ENCODE measurements around the gene PKD1. TPM values are rescaled to one million over a fixed set of nuclear protein-coding genes. Genes with fewer than 3 reads are reported as not detected.

PKD1 gene
- total RNA-seq, 1 experiment from 2014 or later: 82.0 TPM

GRCh38 chr16:2159175-2159838 is 23.6 kb upstream of the PKD1 start:
- intact Hi-C loops (cut with micrococcal nuclease; ENCODE audit: unreplicated experiment): no loop called here
- no peak overlapping the region for H3K27ac Mint-ChIP-seq (ENCODE audit: unreplicated experiment)
- no peaks in the 10 kb centered on the region for H3K9me3 Mint-ChIP-seq (ENCODE audit: low read depth, unreplicated experiment)
- H3K4me3 Mint-ChIP-seq (ENCODE audit: low read depth, unreplicated experiment): no peak overlapping the region
- TF ChIP-seq, protein P1, sequence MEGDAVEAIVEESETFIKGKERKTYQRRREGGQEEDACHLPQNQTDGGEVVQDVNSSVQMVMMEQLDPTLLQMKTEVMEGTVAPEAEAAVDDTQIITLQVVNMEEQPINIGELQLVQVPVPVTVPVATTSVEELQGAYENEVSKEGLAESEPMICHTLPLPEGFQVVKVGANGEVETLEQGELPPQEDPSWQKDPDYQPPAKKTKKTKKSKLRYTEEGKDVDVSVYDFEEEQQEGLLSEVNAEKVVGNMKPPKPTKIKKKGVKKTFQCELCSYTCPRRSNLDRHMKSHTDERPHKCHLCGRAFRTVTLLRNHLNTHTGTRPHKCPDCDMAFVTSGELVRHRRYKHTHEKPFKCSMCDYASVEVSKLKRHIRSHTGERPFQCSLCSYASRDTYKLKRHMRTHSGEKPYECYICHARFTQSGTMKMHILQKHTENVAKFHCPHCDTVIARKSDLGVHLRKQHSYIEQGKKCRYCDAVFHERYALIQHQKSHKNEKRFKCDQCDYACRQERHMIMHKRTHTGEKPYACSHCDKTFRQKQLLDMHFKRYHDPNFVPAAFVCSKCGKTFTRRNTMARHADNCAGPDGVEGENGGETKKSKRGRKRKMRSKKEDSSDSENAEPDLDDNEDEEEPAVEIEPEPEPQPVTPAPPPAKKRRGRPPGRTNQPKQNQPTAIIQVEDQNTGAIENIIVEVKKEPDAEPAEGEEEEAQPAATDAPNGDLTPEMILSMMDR (IDR thresholded peaks at IDR 0.05; ENCODE audit: unreplicated experiment): no peak
- H3K4me1 Mint-ChIP-seq (ENCODE audit: low read depth, unreplicated experiment): peaks cover 65% of the 10 kb centered on the region
- BruUV-seq (replicated peaks): no TSS peak
- H3K27me3 Mint-ChIP-seq (ENCODE audit: unreplicated experiment): peaks cover 13% of the 10 kb centered on the region
- DNase-seq: no peak
- H3K36me3 Mint-ChIP-seq (ENCODE audit: insufficient read depth, unreplicated experiment): peaks cover 61% of the 10 kb centered on the region
- CTCF ChIA-PET: no interaction called here

GRCh38 chr16:2158262-2158638 is 22.6 kb upstream of the PKD1 start:
- no peaks in the 10 kb centered on the region for H3K9me3 Mint-ChIP-seq (ENCODE audit: low read depth, unreplicated experiment)
- H3K36me3 Mint-ChIP-seq (ENCODE audit: insufficient read depth, unreplicated experiment): peaks cover 64% of the 10 kb centered on the region
- no peak for DNase-seq
- CTCF ChIA-PET: interaction anchor here (1.3 kb wide), 1 partner anchor 10 kb away, joined by 3 read pairs; no protein-coding TSS in a partner anchor
- H3K27me3 Mint-ChIP-seq (ENCODE audit: unreplicated experiment): peaks cover 13% of the 10 kb centered on the region
- BruUV-seq (replicated peaks): no TSS peak
- peaks cover 55% of the 10 kb centered on the region for H3K4me1 Mint-ChIP-seq (ENCODE audit: low read depth, unreplicated experiment)
- intact Hi-C loops (cut with micrococcal nuclease; ENCODE audit: unreplicated experiment): no loop called here
- TF ChIP-seq, protein P1 (IDR thresholded peaks at IDR 0.05; ENCODE audit: unreplicated experiment): no peak
- peak overlapping the region; percentile 100 for H3K27ac Mint-ChIP-seq (ENCODE audit: unreplicated experiment)
- H3K4me3 Mint-ChIP-seq (ENCODE audit: low read depth, unreplicated experiment): peak overlapping the region; percentile 89

- Mint-ChIP-seq H3K4me1 (ENCODE audit: low read depth, unreplicated experiment) (peaks cover 50% of the 10 kb centered on the region), H3K4me3 (ENCODE audit: low read depth, unreplicated experiment) (peak overlapping the region; percentile 89), H3K36me3 (ENCODE audit: insufficient read depth, unreplicated experiment) (peaks cover 66% of the 10 kb centered on the region), H3K9me3 (ENCODE audit: low read depth, unreplicated experiment) (no peaks in the 10 kb centered on the region), H3K27ac (ENCODE audit: unreplicated experiment) (peak overlapping the region; percentile 100), H3K27me3 (ENCODE audit: unreplicated experiment) (peaks cover 13% of the 10 kb centered on the region)
- TF ChIP-seq, protein P1 (IDR thresholded peaks at IDR 0.05; ENCODE audit: unreplicated experiment): no peak
- BruUV-seq (replicated peaks): no TSS peak
- intact Hi-C loops (cut with micrococcal nuclease; ENCODE audit: unreplicated experiment): no loop called here
- CTCF ChIA-PET: interaction anchor here (1.3 kb wide), 1 partner anchor 10 kb away, joined by 3 read pairs; no protein-coding TSS in a partner anchor
- DNase-seq: no peak
Measured at GRCh38 chr16:2157480-2158261, 22.0 kb upstream of the PKD1 start.

DNA sequence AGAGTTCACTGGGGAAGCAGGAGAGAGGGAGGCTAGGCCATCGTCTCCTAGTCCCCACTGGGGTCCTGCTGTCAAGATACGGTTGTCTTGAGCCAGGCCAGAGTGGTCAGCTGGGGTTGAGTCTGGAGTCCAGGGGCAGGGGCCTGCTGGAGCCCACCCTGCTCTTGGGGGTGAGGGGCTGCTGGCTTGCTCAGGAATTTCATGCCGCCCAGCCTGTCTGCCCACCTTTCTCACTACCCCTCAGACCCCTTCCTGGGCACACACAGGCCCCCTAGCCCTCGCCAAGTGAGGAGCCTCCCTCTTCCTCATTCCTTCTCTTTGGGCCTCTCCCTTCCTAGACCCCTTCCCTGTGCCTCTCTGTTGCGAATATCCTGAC is 21.1 kb upstream of the PKD1 start:
- BruUV-seq (replicated peaks): TSS peak; percentile 73
- intact Hi-C loops (cut with micrococcal nuclease; ENCODE audit: unreplicated experiment): no loop called here
- Mint-ChIP-seq H3K27ac (ENCODE audit: unreplicated experiment) (peak overlapping the region; percentile 100), H3K36me3 (ENCODE audit: insufficient read depth, unreplicated experiment) (peaks cover 69% of the 10 kb centered on the region), H3K9me3 (ENCODE audit: low read depth, unreplicated experiment) (no peaks in the 10 kb centered on the region), H3K4me1 (ENCODE audit: low read depth, unreplicated experiment) (peaks cover 43% of the 10 kb centered on the region), H3K4me3 (ENCODE audit: low read depth, unreplicated experiment) (peak overlapping the region; percentile 89), H3K27me3 (ENCODE audit: unreplicated experiment) (peaks cover 13% of the 10 kb centered on the region)
- CTCF ChIA-PET: interaction anchor here (0.6 to 1.1 kb wide), 2 partner anchors 11 to 32 kb away, joined by 3 read pairs; no protein-coding TSS in a partner anchor
- TF ChIP-seq, protein P1 (IDR thresholded peaks at IDR 0.05; ENCODE audit: unreplicated experiment): no peak
- DNase-seq: no peak
